ENCODE results near the gene BIN1. TPM values are rescaled to one million over a fixed set of nuclear protein-coding genes. Genes with fewer than 3 reads are reported as not detected.

Gene BIN1
- polyA plus RNA-seq, 1 of the 3 experiments (the other 2 are of a cell fraction) = 40.3 TPM

- TF ChIP-seq REST (IDR thresholded peaks at IDR 0.05; ENCODE audit: low read depth, low read length) = no peak
Measured at GRCh38 chr2:127058246-127058953, 48.6 kb downstream of the BIN1 start (continued).

- Histone ChIP-seq H3K4me2 (no peak overlapping the region), H3K4me1 (ENCODE audit: control insufficient read depth in 1 of 2, insufficient read depth in 2 of 2, low read depth in 1 of 2, low read length in 1 of 2) (peaks cover 0 to 6% of the 10 kb centered on the region in 2 experiments; a peak in 1 of 4 replicates), H3K79me2 (ENCODE audit: insufficient read depth) (no peaks in the 10 kb centered on the region), H3K4me3 (ENCODE audit: low read depth in 2 of 2, low read length in 1 of 2) (no peak overlapping the region), H4K20me1 (ENCODE audit: insufficient read depth) (no peaks in the 10 kb centered on the region), H3K9me3 (no peaks in the 10 kb centered on the region), H3K27ac (ENCODE audit: low read depth in 2 of 2, low read length in 1 of 2) (no peak overlapping the region), H3F3A (replicated peaks; ENCODE audit: insufficient read depth) (no peaks in the 10 kb centered on the region), H3K9ac (no peak overlapping the region), H3K27me3 (ENCODE audit: insufficient read depth) (no peaks in the 10 kb centered on the region), H2AFZ (ENCODE audit: low read depth) (no peak overlapping the region), H3K9me2 (no peaks in the 10 kb centered on the region), H3K36me3 (replicated peaks in 1 of 2; ENCODE audit: control insufficient read depth in 1 of 2, insufficient read depth in 2 of 2, low read length in 1 of 2) (peaks cover 0 to 2% of the 10 kb centered on the region in 2 experiments)
- no peak for TF ChIP-seq YY1 (IDR thresholded peaks at IDR 0.05; ENCODE audit: low read depth)
- TF ChIP-seq GABPA (IDR thresholded peaks at IDR 0.05; ENCODE audit: low read depth) = no peak
- CTCF ChIA-PET = interaction anchor here (0.9 kb wide), 1 partner anchor 112 kb away, joined by 3 read pairs; no protein-coding TSS in a partner anchor
- POLR2A ChIA-PET = no interaction called here
- WGBS (ENCODE audit: low lambda C conversion rate) = 96% methylated on average over 26 of the region's 31 CpGs
- no peak for DNase-seq
Measured at GRCh38 chr2:127057371-127058245, 49.3 kb downstream of the BIN1 start.

DNA sequence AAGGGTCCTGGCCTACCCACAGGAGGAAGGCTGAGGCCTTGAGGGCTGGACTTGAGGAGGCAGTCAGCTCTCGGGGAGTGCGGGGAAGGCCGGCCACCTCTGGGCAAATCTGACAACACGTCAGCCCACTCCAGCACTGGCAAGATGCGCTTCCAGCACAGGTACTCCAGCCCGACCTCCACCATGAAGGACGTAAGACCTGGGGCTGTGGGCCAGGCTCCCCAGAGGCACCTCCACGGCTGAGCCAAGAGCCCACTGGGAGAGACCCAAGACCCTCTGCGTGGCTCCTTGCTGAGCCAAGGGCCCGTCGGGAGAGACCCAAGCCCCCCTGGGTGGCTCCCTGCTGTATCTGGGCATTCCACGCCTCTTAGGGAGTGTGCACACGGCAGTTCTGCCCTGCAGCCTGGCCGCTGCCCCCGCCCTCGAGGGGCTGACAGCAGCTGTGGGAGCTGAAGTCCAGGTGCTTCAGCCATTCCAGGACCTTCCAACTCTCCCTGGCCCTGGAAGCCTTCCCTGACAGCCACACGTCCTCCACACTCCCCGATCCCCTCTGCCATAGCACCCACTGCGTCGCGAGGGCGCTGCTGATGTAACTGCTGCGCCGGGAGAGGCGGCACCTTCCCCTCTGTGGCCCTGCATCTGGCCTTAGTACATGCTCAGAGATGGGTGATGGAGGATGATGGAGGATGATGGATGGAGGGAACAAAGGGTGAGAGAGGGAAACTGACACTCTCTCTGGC lies 50.2 kb downstream of the BIN1 start:
- Histone ChIP-seq H3K36me3 (replicated peaks in 1 of 2; ENCODE audit: control insufficient read depth in 1 of 2, insufficient read depth in 2 of 2, low read length in 1 of 2) (peaks cover 0 to 2% of the 10 kb centered on the region in 2 experiments), H3K4me3 (ENCODE audit: low read depth in 2 of 2, low read length in 1 of 2) (no peak overlapping the region), H3K4me1 (ENCODE audit: control insufficient read depth in 1 of 2, insufficient read depth in 2 of 2, low read depth in 1 of 2, low read length in 1 of 2) (peaks cover 0 to 5% of the 10 kb centered on the region in 2 experiments; a peak in 1 of 4 replicates), H3K9me2 (no peaks in the 10 kb centered on the region), H3K4me2 (no peak overlapping the region), H3K27me3 (ENCODE audit: insufficient read depth) (no peaks in the 10 kb centered on the region), H3F3A (replicated peaks; ENCODE audit: insufficient read depth) (no peaks in the 10 kb centered on the region), H2AFZ (ENCODE audit: low read depth) (no peak overlapping the region), H3K9me3 (no peaks in the 10 kb centered on the region), H3K79me2 (ENCODE audit: insufficient read depth) (no peaks in the 10 kb centered on the region), H4K20me1 (ENCODE audit: insufficient read depth) (no peaks in the 10 kb centered on the region), H3K27ac (ENCODE audit: low read depth in 2 of 2, low read length in 1 of 2) (no peak overlapping the region), H3K9ac (no peak overlapping the region)
- POLR2A ChIA-PET = no interaction called here
- no peak for DNase-seq
- CTCF ChIA-PET = no interaction called here
- 89% methylated on average over 11 of the region's 25 CpGs for WGBS (ENCODE audit: low lambda C conversion rate)
- TF ChIP-seq ELF1 (IDR thresholded peaks at IDR 0.05) = no peak
- no peak for TF ChIP-seq MEF2A (IDR thresholded peaks at IDR 0.05; ENCODE audit: borderline replicate concordance, low read depth)
- TF ChIP-seq TEAD4 (IDR thresholded peaks at IDR 0.05; ENCODE audit: borderline replicate concordance, insufficient read depth) = no peak
- no peak for TF ChIP-seq CTCF (IDR thresholded peaks at IDR 0.05)
- no peak for TF ChIP-seq SMC3 (IDR thresholded peaks at IDR 0.05; ENCODE audit: low read depth, low read length)
- TF ChIP-seq FOXJ3 (CRISPR knock-in tag; IDR thresholded peaks at IDR 0.05) = no peak
- TF ChIP-seq, protein P1, sequence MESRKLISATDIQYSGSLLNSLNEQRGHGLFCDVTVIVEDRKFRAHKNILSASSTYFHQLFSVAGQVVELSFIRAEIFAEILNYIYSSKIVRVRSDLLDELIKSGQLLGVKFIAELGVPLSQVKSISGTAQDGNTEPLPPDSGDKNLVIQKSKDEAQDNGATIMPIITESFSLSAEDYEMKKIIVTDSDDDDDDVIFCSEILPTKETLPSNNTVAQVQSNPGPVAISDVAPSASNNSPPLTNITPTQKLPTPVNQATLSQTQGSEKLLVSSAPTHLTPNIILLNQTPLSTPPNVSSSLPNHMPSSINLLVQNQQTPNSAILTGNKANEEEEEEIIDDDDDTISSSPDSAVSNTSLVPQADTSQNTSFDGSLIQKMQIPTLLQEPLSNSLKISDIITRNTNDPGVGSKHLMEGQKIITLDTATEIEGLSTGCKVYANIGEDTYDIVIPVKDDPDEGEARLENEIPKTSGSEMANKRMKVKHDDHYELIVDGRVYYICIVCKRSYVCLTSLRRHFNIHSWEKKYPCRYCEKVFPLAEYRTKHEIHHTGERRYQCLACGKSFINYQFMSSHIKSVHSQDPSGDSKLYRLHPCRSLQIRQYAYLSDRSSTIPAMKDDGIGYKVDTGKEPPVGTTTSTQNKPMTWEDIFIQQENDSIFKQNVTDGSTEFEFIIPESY (IDR thresholded peaks at IDR 0.05; ENCODE audit: borderline replicate concordance, low read depth) = no peak
- no peak for TF ChIP-seq GABPA (IDR thresholded peaks at IDR 0.05; ENCODE audit: low read depth)
- no peak for TF ChIP-seq RXRA (IDR thresholded peaks at IDR 0.05; ENCODE audit: borderline replicate concordance, low read depth)
- no peak for TF ChIP-seq FOSL2 (IDR thresholded peaks at IDR 0.05; ENCODE audit: borderline replicate concordance, low read depth)
- no peak for TF ChIP-seq RFX5 (IDR thresholded peaks at IDR 0.05; ENCODE audit: low read length)
- no peak for TF ChIP-seq CHD2 (IDR thresholded peaks at IDR 0.05; ENCODE audit: low read length, partially characterized antibody)
